ENCODE data around the gene RAPSN.

Gene RAPSN

GRCh38 chr11:47434011-47434786 is 14.7 kb downstream of the RAPSN start:
- H3K27ac ChIP-seq (ENCODE audit: low read depth, low read length), result no peak overlapping the region
- no peaks in the 10 kb centered on the region for H3K36me3 ChIP-seq (ENCODE audit: control insufficient read depth, low read length)
- H3F3A ChIP-seq (ENCODE audit: control insufficient read depth, insufficient read depth), result no peaks in the 10 kb centered on the region
- no peaks in the 10 kb centered on the region for H3K4me1 ChIP-seq (ENCODE audit: control insufficient read depth, low read length)
- H3K79me2 ChIP-seq (ENCODE audit: control insufficient read depth, low read length), result no peaks in the 10 kb centered on the region
- H3K9me2 ChIP-seq (replicated peaks; ENCODE audit: control insufficient read depth, low read length), result no peaks in the 10 kb centered on the region
- H4K20me1 ChIP-seq (ENCODE audit: control insufficient read depth, insufficient read depth, low read depth, low read length), result no peaks in the 10 kb centered on the region
- no peaks in the 10 kb centered on the region for H3K27me3 ChIP-seq (ENCODE audit: control insufficient read depth, low read length)
- H3K4me3 ChIP-seq (ENCODE audit: low read length), result no peak overlapping the region
- no peaks in the 10 kb centered on the region for H3K9me3 ChIP-seq (ENCODE audit: control insufficient read depth, insufficient read depth, low read length)
- no peak for TF ChIP-seq EZH2phosphoT487 (IDR thresholded peaks at IDR 0.05; ENCODE audit: borderline replicate concordance, low read length)
- TF ChIP-seq CTCF (IDR thresholded peaks at IDR 0.05; ENCODE audit: low read depth, low read length, poor library complexity, severe bottlenecking), result no peak
- no peak overlapping the region for H3K4me2 ChIP-seq (ENCODE audit: low read length)

- no peaks in the 10 kb centered on the region for H3F3A ChIP-seq (ENCODE audit: control insufficient read depth, insufficient read depth)
- no peak overlapping the region for H3K4me2 ChIP-seq (ENCODE audit: low read length)
- H4K20me1 ChIP-seq (ENCODE audit: control insufficient read depth, insufficient read depth, low read depth, low read length), result no peaks in the 10 kb centered on the region
- H3K9me3 ChIP-seq (ENCODE audit: control insufficient read depth, insufficient read depth, low read length), result no peaks in the 10 kb centered on the region
- no peak overlapping the region for H3K4me3 ChIP-seq (ENCODE audit: low read length)
- no peak for TF ChIP-seq CTCF (IDR thresholded peaks at IDR 0.05; ENCODE audit: low read depth, low read length, poor library complexity, severe bottlenecking)
- TF ChIP-seq EZH2phosphoT487 (IDR thresholded peaks at IDR 0.05; ENCODE audit: borderline replicate concordance, low read length), result no peak
- no peaks in the 10 kb centered on the region for H3K79me2 ChIP-seq (ENCODE audit: control insufficient read depth, low read length)
- H3K36me3 ChIP-seq (ENCODE audit: control insufficient read depth, low read length), result no peaks in the 10 kb centered on the region
- H3K27ac ChIP-seq (ENCODE audit: low read depth, low read length), result no peak overlapping the region
- no peaks in the 10 kb centered on the region for H3K4me1 ChIP-seq (ENCODE audit: control insufficient read depth, low read length)
- no peaks in the 10 kb centered on the region for H3K9me2 ChIP-seq (replicated peaks; ENCODE audit: control insufficient read depth, low read length)
- no peaks in the 10 kb centered on the region for H3K27me3 ChIP-seq (ENCODE audit: control insufficient read depth, low read length)
These were observed 15.8 kb downstream of the RAPSN start for GRCh38 chr11:47433157-47433556.

GRCh38 chr11:47431356-47432083 is 17.4 kb downstream of the RAPSN start:
- no peaks in the 10 kb centered on the region for H3K9me3 ChIP-seq (ENCODE audit: control insufficient read depth, insufficient read depth, low read length)
- H3K36me3 ChIP-seq (ENCODE audit: control insufficient read depth, low read length), result no peaks in the 10 kb centered on the region
- H3K9me2 ChIP-seq (replicated peaks; ENCODE audit: control insufficient read depth, low read length), result no peaks in the 10 kb centered on the region
- no peak overlapping the region for H3K4me2 ChIP-seq (ENCODE audit: low read length)
- no peak overlapping the region for H3K27ac ChIP-seq (ENCODE audit: low read depth, low read length)
- no peaks in the 10 kb centered on the region for H3F3A ChIP-seq (ENCODE audit: control insufficient read depth, insufficient read depth)
- H3K79me2 ChIP-seq (ENCODE audit: control insufficient read depth, low read length), result no peaks in the 10 kb centered on the region
- H4K20me1 ChIP-seq (ENCODE audit: control insufficient read depth, insufficient read depth, low read depth, low read length), result no peaks in the 10 kb centered on the region
- no peak for TF ChIP-seq CTCF (IDR thresholded peaks at IDR 0.05; ENCODE audit: low read depth, low read length, poor library complexity, severe bottlenecking)
- TF ChIP-seq EZH2phosphoT487 (IDR thresholded peaks at IDR 0.05; ENCODE audit: borderline replicate concordance, low read length), result no peak
- peaks cover 10% of the 10 kb centered on the region for H3K4me1 ChIP-seq (ENCODE audit: control insufficient read depth, low read length)
- H3K4me3 ChIP-seq (ENCODE audit: low read length), result no peak overlapping the region
- no peaks in the 10 kb centered on the region for H3K27me3 ChIP-seq (ENCODE audit: control insufficient read depth, low read length)
